NCI-H2227 (cell line): Measurements from ENCODE around the gene ZGPAT.
A peak's percentile ranks its signal among the peaks of the same experiment; 100 is the strongest.

Experiments used
- DNase-seq: peaks from one replicate; lab custom pipeline; 2025; ENCODE audit not compliant: unreplicated experiment; lab: John Stamatoyannopoulos, UW

The ZGPAT gene

DNA sequence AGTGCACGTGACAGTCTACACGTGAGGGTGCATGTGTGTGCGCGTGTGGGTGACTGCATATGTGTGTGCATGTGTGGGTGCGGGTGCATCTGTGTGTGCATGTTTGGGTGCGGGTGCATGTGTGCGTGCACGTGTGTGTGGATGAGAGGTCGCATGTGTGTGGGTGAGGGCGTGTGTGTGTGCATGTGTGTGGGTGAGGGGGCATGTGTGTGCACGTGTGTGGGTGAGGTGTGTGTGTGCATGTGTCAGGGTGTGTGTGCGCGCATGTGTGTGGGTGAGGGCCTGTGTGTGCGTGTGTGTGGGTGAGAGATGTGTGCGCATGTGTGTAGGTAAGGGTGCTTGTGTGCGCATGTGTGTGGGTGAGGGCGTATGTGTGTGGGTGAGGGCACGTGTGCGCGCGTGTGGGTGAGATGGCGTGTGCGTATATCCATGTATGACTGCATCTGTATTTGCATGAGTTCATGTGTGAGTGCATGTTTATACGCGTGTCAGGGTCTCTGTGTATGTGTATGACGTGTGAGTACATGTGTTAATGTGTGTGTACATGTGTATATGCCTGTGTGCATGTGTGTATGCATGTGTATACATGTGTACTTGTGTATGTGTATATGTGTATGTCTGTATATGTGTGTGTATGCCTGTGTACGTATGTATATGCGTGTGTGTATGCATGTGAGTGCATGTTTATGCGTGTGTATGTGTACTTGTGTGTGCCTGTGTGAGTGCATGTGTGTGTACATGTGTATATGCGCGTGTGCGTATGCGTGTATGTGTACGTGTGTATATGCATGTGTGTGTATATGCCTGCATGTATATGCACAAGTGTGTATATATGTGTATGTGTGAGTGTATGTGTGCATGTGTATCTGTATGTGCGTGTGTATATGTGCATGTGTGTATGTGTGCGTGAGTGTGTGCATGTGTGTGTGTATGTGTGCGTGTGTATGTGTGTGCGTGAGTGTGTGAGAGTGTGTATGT, 24.6 kb downstream of the ZGPAT start:
- DNase-seq = no peak

- no peak for DNase-seq
Measured at GRCh38 chr20:63733117-63733516, 25.3 kb downstream of the ZGPAT start.

DNA sequence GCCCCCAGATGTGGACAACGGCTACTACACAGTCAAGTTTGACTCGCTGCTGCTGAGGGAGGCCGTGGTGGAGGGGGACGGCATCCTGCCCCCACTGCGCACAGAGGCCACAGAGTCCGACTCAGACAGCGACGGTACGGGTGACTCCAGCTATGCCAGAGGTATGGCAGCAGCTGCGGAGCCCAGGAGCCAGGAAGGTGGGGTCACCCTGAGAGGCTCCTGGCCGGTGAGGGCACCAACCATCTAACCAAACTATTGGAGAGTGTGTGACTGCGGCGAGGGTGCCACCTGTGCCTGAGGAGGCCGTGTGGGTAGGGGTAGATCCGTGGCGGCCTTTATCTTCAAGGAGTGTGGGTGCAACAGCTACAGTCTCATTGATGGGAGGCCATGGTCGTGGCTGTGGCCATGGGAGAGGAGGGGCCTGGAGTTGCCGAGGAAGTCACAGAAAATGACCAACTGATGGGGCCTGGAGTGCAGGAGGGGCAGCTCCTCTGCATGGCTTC, 25.8 kb downstream of the ZGPAT start:
- DNase-seq = no peak

DNA sequence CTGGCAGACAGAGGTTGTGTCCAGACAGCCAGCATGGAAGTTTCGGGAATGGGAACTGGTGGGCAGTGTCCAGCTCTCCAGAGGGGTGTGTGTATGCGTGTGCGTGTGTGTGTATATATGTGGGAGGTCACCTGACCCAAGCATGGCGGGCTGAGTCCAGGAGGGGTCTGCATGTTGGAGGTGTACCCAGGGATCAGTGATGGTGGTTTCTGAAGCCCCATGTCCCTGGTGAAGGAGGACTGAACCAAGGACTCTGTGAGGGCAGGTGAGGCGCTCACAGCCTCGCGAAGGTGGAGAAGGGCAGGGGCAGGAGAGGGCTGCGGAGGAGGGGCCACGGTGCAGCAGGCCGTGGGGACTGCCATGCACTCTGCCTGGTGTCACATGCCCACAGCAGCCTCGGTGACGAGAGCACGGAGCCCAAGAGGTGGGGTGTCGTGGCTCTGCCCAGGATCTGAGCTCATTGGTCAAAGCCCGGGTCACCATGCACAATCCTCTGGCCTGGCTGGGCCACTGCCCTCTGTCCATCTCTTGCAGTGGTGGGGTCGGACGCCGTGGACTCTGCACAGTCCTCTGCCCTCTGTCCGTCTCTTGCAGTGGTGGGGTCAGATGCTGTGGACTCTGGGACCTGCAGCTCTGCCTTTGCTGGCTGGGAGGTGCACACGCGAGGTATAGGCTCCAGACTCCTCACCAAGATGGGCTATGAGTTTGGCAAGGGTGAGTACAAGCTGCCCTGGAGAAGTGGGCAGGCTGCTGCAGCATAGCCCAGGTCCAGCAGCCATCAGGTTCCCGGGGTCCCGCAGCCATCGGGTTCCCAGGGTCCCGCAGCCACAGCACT, 26.5 kb downstream of the ZGPAT start:
- no peak for DNase-seq

DNA sequence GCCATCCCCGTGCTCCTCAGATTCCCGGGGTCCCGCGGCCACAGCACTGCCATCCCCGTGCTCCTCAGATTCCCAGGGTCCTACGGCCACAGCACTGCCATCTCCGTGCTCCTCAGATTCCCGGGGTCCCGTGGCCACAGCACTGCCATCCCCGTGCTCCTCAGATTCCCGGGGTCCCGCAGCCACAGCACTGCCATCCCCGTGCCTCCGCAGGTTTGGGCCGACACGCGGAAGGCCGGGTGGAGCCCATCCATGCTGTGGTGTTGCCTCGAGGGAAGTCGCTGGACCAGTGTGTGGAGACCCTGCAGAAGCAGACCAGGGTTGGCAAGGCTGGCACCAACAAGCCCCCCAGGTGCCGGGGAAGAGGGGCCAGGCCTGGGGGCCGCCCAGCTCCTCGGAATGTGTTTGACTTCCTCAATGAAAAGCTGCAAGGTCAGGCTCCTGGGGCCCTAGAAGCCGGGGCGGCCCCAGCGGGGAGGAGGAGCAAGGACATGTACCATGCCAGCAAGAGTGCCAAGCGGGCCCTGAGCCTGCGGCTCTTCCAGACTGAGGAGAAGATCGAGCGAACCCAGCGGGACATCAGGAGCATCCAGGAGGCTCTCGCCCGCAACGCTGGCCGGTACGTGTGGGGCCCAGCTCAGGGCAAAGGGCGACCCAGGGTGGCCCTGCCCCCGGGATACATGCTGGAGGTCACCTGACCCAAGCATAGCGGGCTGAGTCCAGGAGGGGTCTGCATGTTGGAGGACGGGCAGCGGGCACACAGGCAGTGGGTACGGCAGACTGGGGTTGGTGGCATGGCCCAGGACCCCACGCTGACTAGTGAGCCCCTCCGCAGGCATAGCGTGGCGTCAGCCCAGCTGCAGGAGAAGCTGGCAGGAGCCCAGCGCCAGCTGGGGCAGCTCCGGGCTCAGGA, 27.4 kb downstream of the ZGPAT start:
- no peak for DNase-seq

DNA sequence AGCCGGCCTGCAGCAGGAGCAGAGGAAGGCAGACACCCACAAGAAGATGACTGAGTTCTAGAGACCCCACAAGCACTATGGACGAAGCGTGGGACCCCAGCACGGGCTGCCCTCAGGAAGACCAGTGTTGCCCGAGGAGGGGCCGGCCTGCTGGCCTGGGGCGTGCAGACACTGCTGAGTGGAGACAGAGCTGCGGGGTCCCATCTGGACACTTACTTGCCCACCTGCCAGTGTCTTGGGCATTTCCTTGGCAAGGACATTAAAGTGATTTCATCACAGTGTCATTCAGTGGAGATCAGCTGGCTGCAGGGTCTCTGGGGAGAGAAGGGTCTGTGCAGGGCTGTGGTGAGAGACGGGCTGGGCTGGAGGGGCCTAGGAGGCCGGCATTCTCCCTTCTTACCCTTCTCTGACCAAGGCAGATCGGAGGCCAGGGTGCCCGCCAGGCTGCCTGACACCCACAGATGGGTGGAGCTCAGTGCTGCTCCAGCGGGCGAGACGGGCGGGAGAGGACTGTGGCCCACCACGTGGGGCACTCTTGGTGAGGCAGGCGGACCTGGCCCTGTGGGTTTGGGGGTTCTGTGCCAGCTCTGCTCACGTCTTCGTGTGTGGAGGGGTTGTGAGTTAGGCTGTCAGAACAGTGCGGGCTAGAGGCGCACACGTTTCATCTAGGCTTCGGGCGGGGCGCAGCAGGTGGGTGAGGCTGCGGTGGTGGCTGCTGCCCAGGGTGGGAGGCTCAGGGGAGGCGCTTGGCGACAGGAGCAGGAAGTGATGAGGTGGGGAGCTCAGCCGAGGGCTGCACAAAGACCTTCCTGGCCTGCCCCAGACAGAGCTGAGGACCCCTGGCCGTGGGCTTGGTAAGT, 28.2 kb downstream of the ZGPAT start, which contains the start of gene LIME1:
Gene LIME1 (plus strand): TSS at position 806 of the 860 bp plus-strand sequence. CDS start 886 bp downstream, outside the sequence.
- DNase-seq = no peak

- no peak for DNase-seq
Measured at GRCh38 chr20:63736893-63737694, 29.3 kb downstream of the ZGPAT start.

GRCh38 chr20:63737695-63737944, 29.8 kb downstream of the ZGPAT start:
- DNase-seq = no peak

- DNase-seq = no peak
Measured at GRCh38 chr20:63737945-63738686, 30.3 kb downstream of the ZGPAT start.

- peak; percentile 69 for DNase-seq
Measured at GRCh38 chr20:63738687-63739129, 30.9 kb downstream of the ZGPAT start.

DNA sequence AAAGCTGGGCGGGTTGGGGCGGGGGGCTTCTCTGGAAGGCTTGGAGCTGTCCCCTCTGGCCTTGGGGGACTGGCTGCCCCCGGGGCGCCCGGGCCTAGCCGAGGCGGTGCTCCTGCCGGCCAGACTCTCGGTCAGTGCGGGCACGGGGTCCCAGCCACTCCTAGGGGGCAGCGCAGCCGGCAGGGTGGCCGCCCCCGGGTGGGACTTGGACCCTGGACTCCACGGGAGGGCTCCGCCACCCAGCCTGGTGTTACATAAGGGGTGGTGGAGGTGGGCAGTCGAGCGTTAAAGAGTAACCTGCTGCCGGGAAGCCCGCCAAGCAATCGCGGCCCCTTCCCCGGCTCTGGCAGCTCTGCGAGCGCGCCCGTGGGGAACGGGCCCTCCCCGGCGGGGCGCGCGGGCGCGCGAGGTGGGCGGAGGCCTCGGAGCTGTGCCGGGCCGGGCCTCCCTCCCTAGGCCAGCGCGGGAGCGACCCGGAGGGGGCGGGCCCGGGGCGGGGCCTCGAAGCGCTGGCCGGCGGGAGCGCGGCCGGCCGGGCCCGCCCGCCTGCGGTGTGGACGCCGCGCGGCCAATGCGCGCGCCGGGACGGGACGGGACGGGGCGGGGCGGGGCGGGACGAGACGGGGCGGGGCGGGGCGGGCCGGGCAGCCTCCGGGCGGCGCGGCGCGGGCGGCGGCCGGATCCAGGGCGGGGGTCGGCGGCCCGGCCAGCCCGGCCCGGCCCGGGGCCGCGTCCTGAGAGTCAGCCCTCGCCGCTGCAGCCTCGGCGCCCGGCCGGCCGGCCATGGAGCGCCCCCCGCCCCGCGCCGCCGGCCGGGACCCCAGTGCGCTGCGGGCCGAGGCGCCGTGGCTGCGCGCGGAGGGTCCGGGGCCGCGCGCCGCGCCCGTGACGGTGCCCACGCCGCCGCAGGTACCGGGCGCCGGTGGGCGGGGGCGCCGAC, 31.6 kb downstream of the ZGPAT start, which contains the start of gene SLC2A4RG:
Gene SLC2A4RG (plus strand): TSS at position 647 of the 940 bp plus-strand sequence. CDS start 137 bp downstream, at position 784.
- DNase-seq = peak; percentile 93

- peak; percentile 81 for DNase-seq
Measured at GRCh38 chr20:63740070-63740626, 32.3 kb downstream of the ZGPAT start.

DNA sequence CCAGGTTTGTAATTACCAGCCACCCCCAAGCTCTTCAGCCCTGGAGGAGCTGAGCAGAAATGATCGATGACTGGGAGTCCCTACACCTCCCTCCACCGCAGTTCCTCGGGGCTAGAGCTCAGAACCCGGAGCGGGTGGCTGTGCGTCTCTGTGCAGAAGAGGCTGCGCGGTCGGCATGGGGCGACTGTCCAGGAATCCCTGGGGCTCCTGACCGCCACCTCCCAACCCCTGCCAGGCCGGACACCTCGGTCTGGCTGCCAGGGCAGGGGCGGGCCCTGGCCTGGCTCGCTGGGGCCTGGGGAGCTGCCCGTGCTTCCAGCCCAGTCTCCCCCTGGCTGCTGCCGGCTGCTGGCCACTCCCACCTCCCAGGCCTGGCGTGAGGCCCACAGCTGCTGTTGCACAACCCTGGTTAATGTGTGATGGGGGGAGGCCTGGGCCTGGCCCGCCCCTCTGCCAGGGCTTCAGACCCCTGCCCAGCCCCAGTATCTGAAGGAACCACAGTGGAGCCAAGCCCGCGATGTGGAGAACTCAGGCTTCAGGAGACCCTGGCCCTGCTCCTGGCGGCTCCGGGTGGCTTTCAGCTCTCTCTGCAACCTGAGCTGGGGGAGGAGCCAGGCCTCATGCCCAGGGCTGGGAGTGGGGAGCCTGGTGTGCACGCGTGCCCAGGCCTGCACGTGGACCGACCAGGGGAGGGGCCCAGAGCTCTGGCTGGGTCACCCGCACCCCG, 33.0 kb downstream of the ZGPAT start:
- peak; percentile 82 for DNase-seq

GRCh38 chr20:63741354-63741675, 33.5 kb downstream of the ZGPAT start:
- DNase-seq = no peak

GRCh38 chr20:63741676-63742380, 34.0 kb downstream of the ZGPAT start:
- no peak for DNase-seq
